GM19328 (cell line): ENCODE data around the gene SLIT1.

ENCODE experiments used
- ATAC-seq: cut with Tn5 transposase; IDR thresholded peaks from one replicate; pipeline ENCODE4 v1.9.1; 2021; ENCODE audit warnings: mild to moderate bottlenecking, moderate library complexity; ENCODE audit not compliant: unreplicated experiment

SLIT1 gene

GRCh38 chr10:97185326-97186058 lies at the start of gene SLIT1:
SLIT1 (minus strand) TSS chr10:97185959; CDS start chr10:97185674, 285 bp downstream.
- ATAC-seq = no peak

GRCh38 chr10:97235353-97235752 lies 49.6 kb upstream of the SLIT1 start:
- ATAC-seq = no peak

GRCh38 chr10:97234400-97234799 lies 48.6 kb upstream of the SLIT1 start:
- ATAC-seq = no peak

GRCh38 chr10:97230146-97230545 lies 44.4 kb upstream of the SLIT1 start:
- ATAC-seq = no peak

DNA sequence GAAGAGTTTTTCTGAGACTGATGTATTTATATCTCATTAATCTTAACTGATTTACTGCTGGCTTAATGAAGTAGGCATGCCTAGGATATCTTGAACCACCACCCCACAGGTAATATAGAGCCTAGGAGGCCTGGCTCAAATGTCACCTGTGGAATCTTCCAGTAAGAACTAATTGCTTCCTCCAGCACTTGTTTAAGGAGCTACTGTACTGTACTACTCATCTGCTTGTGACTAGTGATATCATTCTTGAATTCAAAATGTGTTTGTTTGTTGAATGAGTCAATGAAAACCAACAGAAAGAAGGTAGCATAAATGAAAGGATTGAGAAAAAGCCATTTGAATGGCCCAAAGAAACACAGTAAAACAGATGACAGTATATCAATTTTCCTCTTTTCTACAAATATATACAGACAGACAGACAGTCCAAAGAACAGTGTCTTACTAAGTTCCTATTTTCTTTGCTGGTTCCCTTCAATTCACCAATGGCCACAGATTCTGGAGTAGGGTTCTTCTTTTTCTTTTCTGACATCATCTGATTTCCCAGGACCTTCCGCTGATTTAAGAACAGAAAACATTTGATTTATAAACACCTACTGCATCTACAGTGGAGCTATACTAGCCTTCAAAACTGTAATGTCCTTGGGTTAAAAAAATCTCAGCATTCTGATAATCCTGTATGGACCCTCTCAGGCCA lies 43.7 kb upstream of the SLIT1 start:
- ATAC-seq = no peak

DNA sequence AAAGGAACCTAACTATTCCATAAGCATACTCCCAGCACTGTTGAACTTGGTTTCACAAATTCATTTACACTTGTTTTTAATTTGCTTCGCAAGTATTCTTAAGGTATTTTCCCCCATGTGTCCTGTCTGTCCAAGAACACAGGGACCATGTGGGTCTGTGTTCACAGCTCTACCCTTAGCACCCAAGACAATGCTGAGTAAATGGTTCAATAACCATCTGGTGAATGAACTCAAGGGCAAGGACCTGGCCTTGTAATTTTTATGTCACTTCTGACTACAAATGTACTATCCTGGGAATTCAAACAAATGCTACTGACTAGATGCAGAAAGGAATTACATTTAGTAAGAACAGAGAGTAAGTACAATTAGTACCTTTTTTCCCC lies 43.0 kb upstream of the SLIT1 start:
- no peak for ATAC-seq

DNA sequence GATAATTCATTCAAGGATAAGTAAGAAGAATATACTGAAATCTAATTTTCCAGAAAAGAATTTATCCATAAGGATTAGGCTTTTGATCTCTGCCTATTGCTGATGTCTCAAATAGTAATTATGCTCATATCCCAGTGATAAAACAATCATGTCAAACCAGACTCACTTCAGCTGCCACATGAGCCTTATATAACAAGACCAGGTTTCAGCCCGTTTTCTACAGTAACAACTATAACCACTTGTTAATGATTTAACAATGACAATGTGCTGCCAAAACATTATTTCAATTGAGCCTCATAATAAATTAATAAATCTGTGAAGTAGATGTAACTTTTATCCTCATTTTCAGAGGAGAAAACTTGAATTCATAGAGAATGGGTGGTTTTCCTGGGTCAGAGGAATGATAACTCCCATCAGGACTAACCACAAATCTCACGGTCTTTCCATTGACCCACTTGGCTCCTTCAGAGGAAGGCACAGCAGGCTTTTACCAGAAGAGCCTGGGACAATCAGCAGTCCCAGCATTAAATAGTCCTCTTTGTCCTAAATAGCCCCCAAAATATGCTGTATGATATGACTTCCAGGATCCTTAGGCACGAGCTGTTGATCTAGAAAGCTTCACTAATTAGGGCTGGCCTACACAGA lies 42.5 kb upstream of the SLIT1 start:
- no peak for ATAC-seq

DNA sequence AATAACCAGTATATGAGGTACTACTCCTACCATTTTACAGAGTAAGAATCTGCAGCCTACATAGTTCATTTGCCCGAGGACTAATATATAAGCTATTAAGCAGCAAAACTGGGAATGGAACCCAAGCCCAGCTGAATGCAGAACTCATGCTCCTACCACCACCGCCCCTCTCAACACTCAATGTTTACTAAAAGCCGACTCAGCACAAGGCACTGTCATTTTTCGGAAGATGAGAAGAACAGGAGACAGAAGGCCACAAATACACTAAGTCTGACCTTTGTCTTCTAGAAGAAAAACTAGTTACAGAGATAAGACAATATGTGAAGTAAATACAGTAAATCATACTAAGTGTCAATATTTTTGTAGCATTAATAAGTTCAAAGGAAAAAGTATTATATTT lies 40.6 kb upstream of the SLIT1 start:
- no peak for ATAC-seq

GRCh38 chr10:97224483-97225435 lies 39.0 kb upstream of the SLIT1 start:
- ATAC-seq = no peak

GRCh38 chr10:97222326-97222961 lies 36.7 kb upstream of the SLIT1 start:
- no peak for ATAC-seq

DNA sequence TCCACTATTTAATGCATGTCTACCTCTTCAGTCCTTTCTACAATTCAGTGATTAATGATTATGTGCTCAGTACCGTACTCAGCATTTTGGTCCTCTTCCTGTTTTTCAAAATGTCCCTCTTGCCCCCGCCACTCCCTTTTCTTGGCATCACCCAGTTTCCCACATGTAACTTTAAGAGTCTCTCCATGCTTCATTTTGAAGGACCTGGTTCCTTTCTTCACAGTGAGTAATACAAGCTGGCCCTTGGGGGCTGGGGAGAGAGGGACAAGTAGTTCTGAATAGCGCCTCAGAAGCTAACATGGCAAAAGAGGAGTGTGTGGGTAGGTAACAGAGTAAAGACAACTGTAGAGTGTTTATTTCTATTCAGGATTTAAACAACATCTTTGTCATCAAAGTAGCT lies 34.6 kb upstream of the SLIT1 start:
- ATAC-seq = no peak

DNA sequence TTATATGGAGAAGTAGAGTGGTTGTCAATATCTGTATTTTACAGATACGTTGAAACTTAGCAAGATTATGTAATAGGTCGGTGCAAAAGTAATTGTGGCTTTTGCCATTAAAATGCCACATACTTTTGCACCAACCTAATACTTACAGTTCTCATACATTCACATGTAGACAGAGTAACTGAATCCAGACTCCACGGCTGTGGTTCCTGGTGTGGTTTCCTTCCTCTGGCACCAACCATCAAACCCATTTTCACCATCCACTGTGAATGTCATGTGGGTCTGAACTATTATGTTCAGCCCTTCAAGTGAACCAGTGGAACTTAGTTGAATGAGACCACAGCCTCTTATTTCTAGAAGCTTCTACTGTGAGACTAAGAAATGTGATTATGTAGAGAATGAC lies 31.5 kb upstream of the SLIT1 start:
- ATAC-seq = no peak

DNA sequence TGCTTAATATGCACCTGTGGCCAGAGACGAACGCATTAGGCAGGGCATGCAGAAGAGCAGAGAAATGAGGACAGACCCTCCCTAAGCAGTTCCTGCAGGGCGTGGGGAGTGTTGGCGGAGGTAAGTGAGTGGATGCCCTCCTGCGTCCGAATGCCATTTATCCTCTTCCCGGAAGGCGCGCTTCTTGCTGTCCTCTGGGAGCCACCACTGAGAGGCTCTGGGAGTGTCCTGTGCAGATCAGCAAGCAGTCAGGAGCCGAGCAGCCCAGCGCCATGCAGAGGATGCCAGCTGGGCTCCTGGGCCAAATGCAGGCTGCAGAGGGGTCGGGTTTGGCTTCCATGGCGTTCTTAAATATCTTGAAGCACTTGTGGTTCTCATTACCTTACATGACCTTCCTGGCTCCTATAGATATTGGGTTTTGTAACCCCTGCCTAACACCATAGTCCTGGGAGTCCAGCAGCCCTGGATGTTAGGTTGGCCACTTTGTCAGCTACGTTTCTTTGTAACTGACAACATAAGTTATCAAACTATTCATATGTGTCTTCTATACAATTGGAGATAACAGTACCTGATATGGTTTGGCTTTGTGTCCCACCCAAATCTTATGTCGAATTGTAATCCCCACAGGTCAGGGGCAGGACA lies 30.0 kb upstream of the SLIT1 start:
- ATAC-seq = no peak

DNA sequence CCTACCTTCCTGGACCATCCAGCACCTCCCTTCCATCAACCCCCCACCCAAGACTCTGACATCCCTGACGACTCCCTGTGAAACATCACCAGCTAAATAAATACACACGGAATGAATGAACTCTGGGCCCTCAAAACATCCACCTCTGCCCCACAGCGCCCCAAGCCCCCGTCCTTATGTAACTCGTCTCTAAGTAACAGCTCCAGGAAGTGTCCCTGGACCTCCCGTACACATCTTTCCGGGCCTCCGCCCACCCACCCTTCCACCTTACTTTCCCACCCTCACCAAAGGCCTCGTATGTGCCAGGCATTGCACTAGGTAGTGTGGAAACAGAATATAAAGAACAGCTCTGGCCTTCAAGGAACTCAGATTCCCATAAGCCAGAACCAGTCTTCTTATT lies 27.7 kb upstream of the SLIT1 start:
- no peak for ATAC-seq

- no peak for ATAC-seq
Measured at GRCh38 chr10:97211229-97211628, 25.5 kb upstream of the SLIT1 start.

- ATAC-seq = no peak
Measured at GRCh38 chr10:97210543-97210960, 24.8 kb upstream of the SLIT1 start.

DNA sequence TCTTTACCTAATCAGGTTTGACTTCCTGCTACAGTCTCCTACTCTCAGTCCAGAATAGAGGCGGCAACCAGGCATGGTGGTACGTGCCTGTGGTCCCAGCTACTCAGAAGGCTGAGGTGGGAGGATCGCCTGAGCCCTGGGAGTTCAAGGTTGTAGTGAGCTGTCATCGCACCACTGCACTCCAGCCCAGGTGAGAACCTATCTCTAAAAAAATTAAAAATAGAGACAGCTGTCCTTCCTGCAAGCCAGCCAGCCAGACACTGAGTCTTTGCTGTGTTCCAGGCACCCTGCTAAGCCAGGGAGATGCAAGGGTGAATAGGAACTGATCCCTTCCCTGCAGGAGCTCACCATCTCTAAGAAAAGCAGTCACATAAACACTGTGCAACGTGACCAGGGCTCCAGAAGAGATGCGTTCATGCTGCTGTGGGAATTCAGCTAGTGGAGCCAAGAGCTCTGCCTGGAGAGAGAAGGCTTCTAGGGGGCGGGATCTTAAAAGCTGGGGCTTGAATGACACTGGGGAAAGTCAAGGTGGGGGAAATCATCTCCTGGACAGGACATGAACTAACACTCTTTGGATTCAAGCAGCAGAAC lies 22.1 kb upstream of the SLIT1 start:
- no peak for ATAC-seq

DNA sequence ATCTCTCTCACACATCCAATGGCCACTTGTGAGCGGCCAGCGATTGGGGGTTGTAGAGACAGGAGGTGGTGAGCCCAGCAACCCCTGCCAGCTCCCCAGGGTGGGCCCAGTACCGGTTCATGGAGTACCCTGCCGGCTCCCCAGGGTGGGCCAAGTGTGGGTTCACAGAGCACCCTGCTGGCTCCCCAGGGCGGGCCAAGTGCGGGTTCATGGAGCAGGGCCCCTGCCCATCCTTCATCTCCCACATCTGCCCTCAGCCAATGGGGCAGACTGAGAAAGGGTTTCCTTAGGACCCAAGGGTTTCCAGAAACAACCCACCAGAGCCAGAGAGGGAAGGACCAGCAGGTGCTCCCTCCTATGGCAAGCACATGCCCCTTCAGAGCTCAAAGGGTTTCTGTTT lies 21.4 kb upstream of the SLIT1 start:
- ATAC-seq = no peak

DNA sequence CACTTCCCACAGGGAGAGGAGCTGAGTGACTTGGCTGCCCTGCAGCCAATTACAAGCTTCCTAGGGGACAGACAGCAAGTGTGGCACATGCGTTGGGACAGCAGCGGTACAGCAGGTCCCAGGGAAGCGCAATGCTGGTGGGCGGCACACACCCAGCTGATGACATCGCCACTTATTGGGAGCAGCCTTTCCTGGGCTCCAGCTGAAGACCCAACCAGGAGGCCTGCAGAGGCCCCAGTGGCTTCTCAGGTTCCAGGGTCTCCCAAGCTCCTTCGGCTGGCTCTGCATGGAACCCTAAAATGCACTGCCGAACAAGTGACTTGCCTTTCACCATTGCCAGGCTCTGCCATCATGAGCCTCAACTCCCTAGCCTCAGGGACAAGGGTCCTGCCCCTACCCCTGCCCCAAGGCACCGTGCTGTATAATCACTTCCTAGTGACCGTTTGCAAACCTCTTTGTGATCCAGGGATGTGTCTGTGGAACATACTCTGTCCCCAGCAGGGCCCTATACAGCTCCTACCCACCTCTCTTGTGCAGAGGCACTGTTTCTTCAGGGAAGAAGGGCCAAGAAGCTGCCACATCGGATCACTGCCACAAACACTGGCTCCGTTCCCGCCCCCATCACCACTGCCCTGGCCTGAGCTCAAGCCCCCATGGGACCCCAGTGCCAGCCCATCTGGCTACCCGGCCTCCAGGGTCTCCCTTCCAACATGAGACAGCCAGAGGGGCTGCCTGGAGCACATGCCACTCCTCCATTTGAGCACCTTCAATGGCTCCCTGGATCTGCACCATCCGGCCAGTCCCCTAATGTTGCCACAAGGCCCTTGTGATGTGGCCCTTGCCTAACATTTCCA lies 19.3 kb upstream of the SLIT1 start:
- no peak for ATAC-seq
